K562 (cell line): ENCODE results near the gene BCAS1.

Experiments used
- CBFA2T3 ChIP-seq: fragments of 450-650 bp; IDR thresholded peaks from 2 replicates; pipeline ENCODE4 v1.6.1; 2017
- HDAC1 ChIP-seq, 2 experiments: fragments of 450-650 bp; IDR thresholded peaks; 2 replicates each; pipeline ENCODE4 v1.6.1; 2016 to 2017; ENCODE audit warnings: inconsistent platforms in 1 of 2, mild to moderate bottlenecking in 1 of 2, moderate library complexity in 1 of 2
- POLR2A ChIP-seq: fragments of 450-650 bp; conservative IDR thresholded peaks from 2 replicates; pipeline ENCODE4 v1.6.1; 2016
- POLR2AphosphoS5 ChIP-seq: IDR thresholded peaks from 2 replicates; pipeline ENCODE4 v1.6.1; 2011; ENCODE audit warnings: mild to moderate bottlenecking, low read depth, low read length, moderate library complexity; ENCODE audit not compliant: control insufficient read depth, insufficient read depth
- ZSCAN29 ChIP-seq: fragments of 450-650 bp; IDR thresholded peaks from 2 replicates; pipeline ENCODE4 v1.6.1; 2017
- ZZZ3 ChIP-seq: fragments of 450-650 bp; IDR thresholded peaks from 2 replicates; pipeline ENCODE4 v1.6.1; 2016; ENCODE audit warnings: antibody characterized with exemption, mild to moderate bottlenecking, moderate library complexity
- TF ChIP-seq, protein P1 (sequence below): fragments of 200-800 bp; sonication (Bioruptor generic); IDR thresholded peaks from 2 replicates; pipeline ENCODE4 v1.6.1; 2016; ENCODE audit warnings: missing genetic modification characterization, missing compliant biosample characterization
- TF ChIP-seq, protein P2 (sequence below), 2 experiments: fragments of 450-650 bp; formaldehyde crosslinking in 1 of 2; IDR thresholded peaks; 2 replicates each; pipeline versions ENCODE4 v1.4.0 to v1.6.1; 2014 to 2020; ENCODE audit warnings: mild to moderate bottlenecking in 2 of 2, borderline replicate concordance in 1 of 2, low read depth in 1 of 2
- TF ChIP-seq, protein P3 (sequence below): IDR thresholded peaks from 3 replicates; pipeline ENCODE4 v1.6.1; 2011; ENCODE audit warnings: borderline replicate concordance, mild to moderate bottlenecking; ENCODE audit not compliant: insufficient read length, insufficient read depth
- TF ChIP-seq, protein P4 (sequence below): sonication (generic); formaldehyde crosslinking; IDR thresholded peaks from 2 replicates; pipeline ENCODE4 v1.8.1; 2022; ENCODE audit warnings: missing genetic modification reagents

DNA sequence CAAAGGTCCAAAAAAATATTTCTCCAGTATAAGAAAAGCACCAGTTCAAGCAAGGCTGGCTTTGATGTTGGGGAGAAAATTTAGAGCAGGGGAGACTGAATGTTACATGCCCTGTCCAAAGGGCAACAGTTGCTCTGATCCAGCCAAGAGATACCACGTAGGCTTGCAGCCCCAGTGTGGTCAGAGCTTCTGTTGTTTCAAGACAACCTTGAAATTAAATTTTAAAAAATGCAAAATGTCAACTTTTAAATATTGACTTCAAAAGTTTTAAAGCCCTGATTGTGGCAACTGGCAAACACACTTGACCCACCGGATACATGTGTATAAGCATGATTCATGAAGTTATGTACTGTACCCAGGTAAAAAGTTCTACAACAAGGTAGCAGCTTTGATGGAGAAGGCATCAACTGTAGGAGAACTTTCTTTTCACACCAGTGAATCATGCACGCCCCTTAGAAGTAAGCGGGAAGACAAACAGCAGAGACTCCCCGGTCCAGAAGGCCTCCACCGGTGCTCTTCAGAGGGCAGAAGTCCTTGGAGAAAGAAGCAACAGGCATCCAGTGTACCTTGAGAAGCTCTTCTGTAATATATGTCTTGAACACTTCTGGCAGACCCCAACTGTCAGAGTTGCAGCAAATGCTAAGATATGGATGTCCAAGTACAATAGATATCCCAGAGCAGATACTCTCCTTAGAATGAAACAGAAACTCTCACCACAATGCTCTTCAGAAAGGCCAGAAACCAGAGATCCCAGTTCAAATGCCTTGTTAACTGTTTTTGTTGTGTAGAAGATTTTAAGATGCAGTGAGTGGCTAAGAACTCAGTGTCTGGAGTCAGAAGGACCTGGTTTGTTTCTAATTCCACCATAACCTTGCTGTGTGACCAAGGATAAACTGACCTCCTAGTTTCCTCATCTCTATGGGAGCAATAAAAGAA lies 115.4 kb downstream of the BCAS1 start:
- no peak for TF ChIP-seq POLR2AphosphoS5
- TF ChIP-seq, protein P1, sequence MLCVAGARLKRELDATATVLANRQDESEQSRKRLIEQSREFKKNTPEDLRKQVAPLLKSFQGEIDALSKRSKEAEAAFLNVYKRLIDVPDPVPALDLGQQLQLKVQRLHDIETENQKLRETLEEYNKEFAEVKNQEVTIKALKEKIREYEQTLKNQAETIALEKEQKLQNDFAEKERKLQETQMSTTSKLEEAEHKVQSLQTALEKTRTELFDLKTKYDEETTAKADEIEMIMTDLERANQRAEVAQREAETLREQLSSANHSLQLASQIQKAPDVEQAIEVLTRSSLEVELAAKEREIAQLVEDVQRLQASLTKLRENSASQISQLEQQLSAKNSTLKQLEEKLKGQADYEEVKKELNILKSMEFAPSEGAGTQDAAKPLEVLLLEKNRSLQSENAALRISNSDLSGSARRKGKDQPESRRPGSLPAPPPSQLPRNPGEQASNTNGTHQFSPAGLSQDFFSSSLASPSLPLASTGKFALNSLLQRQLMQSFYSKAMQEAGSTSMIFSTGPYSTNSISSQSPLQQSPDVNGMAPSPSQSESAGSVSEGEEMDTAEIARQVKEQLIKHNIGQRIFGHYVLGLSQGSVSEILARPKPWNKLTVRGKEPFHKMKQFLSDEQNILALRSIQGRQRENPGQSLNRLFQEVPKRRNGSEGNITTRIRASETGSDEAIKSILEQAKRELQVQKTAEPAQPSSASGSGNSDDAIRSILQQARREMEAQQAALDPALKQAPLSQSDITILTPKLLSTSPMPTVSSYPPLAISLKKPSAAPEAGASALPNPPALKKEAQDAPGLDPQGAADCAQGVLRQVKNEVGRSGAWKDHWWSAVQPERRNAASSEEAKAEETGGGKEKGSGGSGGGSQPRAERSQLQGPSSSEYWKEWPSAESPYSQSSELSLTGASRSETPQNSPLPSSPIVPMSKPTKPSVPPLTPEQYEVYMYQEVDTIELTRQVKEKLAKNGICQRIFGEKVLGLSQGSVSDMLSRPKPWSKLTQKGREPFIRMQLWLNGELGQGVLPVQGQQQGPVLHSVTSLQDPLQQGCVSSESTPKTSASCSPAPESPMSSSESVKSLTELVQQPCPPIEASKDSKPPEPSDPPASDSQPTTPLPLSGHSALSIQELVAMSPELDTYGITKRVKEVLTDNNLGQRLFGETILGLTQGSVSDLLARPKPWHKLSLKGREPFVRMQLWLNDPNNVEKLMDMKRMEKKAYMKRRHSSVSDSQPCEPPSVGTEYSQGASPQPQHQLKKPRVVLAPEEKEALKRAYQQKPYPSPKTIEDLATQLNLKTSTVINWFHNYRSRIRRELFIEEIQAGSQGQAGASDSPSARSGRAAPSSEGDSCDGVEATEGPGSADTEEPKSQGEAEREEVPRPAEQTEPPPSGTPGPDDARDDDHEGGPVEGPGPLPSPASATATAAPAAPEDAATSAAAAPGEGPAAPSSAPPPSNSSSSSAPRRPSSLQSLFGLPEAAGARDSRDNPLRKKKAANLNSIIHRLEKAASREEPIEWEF (CRISPR knock-in tag): no peak
- TF ChIP-seq POLR2A: no peak
- TF ChIP-seq HDAC1 (IDR thresholded peaks at IDR 0.05): no peak
- TF ChIP-seq, protein P2, sequence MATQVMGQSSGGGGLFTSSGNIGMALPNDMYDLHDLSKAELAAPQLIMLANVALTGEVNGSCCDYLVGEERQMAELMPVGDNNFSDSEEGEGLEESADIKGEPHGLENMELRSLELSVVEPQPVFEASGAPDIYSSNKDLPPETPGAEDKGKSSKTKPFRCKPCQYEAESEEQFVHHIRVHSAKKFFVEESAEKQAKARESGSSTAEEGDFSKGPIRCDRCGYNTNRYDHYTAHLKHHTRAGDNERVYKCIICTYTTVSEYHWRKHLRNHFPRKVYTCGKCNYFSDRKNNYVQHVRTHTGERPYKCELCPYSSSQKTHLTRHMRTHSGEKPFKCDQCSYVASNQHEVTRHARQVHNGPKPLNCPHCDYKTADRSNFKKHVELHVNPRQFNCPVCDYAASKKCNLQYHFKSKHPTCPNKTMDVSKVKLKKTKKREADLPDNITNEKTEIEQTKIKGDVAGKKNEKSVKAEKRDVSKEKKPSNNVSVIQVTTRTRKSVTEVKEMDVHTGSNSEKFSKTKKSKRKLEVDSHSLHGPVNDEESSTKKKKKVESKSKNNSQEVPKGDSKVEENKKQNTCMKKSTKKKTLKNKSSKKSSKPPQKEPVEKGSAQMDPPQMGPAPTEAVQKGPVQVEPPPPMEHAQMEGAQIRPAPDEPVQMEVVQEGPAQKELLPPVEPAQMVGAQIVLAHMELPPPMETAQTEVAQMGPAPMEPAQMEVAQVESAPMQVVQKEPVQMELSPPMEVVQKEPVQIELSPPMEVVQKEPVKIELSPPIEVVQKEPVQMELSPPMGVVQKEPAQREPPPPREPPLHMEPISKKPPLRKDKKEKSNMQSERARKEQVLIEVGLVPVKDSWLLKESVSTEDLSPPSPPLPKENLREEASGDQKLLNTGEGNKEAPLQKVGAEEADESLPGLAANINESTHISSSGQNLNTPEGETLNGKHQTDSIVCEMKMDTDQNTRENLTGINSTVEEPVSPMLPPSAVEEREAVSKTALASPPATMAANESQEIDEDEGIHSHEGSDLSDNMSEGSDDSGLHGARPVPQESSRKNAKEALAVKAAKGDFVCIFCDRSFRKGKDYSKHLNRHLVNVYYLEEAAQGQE (IDR thresholded peaks at IDR 0.05; ENCODE audit: borderline replicate concordance): no peak
- TF ChIP-seq, protein P2 (CRISPR knock-in tag; IDR thresholded peaks at IDR 0.05; ENCODE audit: low read depth): no peak
- TF ChIP-seq, protein P3, sequence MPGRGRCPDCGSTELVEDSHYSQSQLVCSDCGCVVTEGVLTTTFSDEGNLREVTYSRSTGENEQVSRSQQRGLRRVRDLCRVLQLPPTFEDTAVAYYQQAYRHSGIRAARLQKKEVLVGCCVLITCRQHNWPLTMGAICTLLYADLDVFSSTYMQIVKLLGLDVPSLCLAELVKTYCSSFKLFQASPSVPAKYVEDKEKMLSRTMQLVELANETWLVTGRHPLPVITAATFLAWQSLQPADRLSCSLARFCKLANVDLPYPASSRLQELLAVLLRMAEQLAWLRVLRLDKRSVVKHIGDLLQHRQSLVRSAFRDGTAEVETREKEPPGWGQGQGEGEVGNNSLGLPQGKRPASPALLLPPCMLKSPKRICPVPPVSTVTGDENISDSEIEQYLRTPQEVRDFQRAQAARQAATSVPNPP: no peak
- TF ChIP-seq, protein P4, sequence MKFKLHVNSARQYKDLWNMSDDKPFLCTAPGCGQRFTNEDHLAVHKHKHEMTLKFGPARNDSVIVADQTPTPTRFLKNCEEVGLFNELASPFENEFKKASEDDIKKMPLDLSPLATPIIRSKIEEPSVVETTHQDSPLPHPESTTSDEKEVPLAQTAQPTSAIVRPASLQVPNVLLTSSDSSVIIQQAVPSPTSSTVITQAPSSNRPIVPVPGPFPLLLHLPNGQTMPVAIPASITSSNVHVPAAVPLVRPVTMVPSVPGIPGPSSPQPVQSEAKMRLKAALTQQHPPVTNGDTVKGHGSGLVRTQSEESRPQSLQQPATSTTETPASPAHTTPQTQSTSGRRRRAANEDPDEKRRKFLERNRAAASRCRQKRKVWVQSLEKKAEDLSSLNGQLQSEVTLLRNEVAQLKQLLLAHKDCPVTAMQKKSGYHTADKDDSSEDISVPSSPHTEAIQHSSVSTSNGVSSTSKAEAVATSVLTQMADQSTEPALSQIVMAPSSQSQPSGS (CRISPR knock-in tag): no peak
- no peak for TF ChIP-seq CBFA2T3
- TF ChIP-seq ZZZ3: no peak
- TF ChIP-seq ZSCAN29: no peak
